HepG2 (cell line): ENCODE results near the gene EIF3L. TPM values are rescaled to one million over a fixed set of nuclear protein-coding genes. Genes with fewer than 3 reads are reported as not detected.

Experiments used
- FOSL1 ChIP-seq: sonication (generic); formaldehyde crosslinking; IDR thresholded peaks from 2 replicates; pipeline ENCODE4 v1.9.0; 2021; ENCODE audit warnings: missing genetic modification reagents, borderline replicate concordance
- FOXP1 ChIP-seq, 2 experiments: fragments of 450-650 bp in 1 of 2; IDR thresholded peaks; 2 replicates each; pipeline ENCODE4 v1.6.1; 2017 to 2018; ENCODE audit warnings: antibody characterized with exemption in 1 of 2
- KAT7 ChIP-seq: IDR thresholded peaks from 2 replicates; pipeline ENCODE4 v1.6.1; 2018; ENCODE audit warnings: borderline replicate concordance, missing compliant biosample characterization
- NCOA1 ChIP-seq: sonication (generic); formaldehyde crosslinking; IDR thresholded peaks from 2 replicates; pipeline ENCODE4 v1.9.0; 2021; ENCODE audit warnings: missing genetic modification reagents
- TBL1XR1 ChIP-seq: fragments of 150-350 bp; IDR thresholded peaks from 2 replicates; pipeline ENCODE4 v1.6.1; 2014; ENCODE audit warnings: borderline replicate concordance, low read length; ENCODE audit not compliant: partially characterized antibody
- ZBTB1 ChIP-seq: sonication (generic); formaldehyde crosslinking; IDR thresholded peaks from 2 replicates; pipeline ENCODE4 v1.4.0; 2020; ENCODE audit warnings: missing genetic modification reagents, borderline replicate concordance
- ZMYM4 ChIP-seq: sonication (generic); formaldehyde crosslinking; IDR thresholded peaks from 2 replicates; pipeline ENCODE4 v1.8.1; 2023; ENCODE audit warnings: mild to moderate bottlenecking, missing genetic modification reagents
- ZNF225 ChIP-seq: sonication (generic); formaldehyde crosslinking; IDR thresholded peaks from 2 replicates; pipeline ENCODE4 v1.4.0; 2020; ENCODE audit warnings: mild to moderate bottlenecking, missing genetic modification reagents
- ZNF343 ChIP-seq: sonication (generic); formaldehyde crosslinking; IDR thresholded peaks from 2 replicates; pipeline ENCODE4 v1.4.0; 2020; ENCODE audit warnings: mild to moderate bottlenecking, missing genetic modification reagents
- ZNF614 ChIP-seq: IDR thresholded peaks from 2 replicates; pipeline ENCODE4 v1.6.1; 2018; ENCODE audit warnings: missing biosample characterization, missing genetic modification reagents, inconsistent platforms, borderline replicate concordance
- ZNF615 ChIP-seq: sonication (generic); formaldehyde crosslinking; IDR thresholded peaks from 2 replicates; pipeline ENCODE4 v1.5.0; 2020; ENCODE audit warnings: mild to moderate bottlenecking, missing genetic modification reagents, borderline replicate concordance
- ZNF879 ChIP-seq: sonication (generic); formaldehyde crosslinking; IDR thresholded peaks from 2 replicates; pipeline ENCODE4 v1.8.1; 2023; ENCODE audit warnings: missing genetic modification reagents
- polyA plus RNA-seq, 8 experiments: library from polyadenylated mRNA; depleted of rRNA in 3 of 8; stranded (reverse) in 7 of 8; unstranded in 1 of 8; fragments of >200 nt; fragmentation: Illumina TruSeq in 4 of 8; extraction: Trizol in 4 of 8; gene quantifications; 2 replicates each; pipeline versions ENCODE4 v1.2.1 to v1.2.3, GENCODE V29; 2011 to 2016; ENCODE audit warnings: low read depth in 4 of 8, missing spikeins in 1 of 8, mixed read lengths in 1 of 8; ENCODE audit not compliant: insufficient read depth in 1 of 8
- total RNA-seq, 5 experiments: library from RNA; depleted of rRNA; stranded (reverse); fragments of >200 nt; fragmentation: Illumina TruSeq; extraction: Trizol; gene quantifications; 2 replicates each; pipeline ENCODE4 v1.2.3, GENCODE V29; 2016; ENCODE audit warnings: low read depth in 1 of 5
- TF ChIP-seq, protein P1 (sequence below): sonication (generic); formaldehyde crosslinking; IDR thresholded peaks from one replicate; pipeline ENCODE4 v1.5.1; 2020; ENCODE audit warnings: mild to moderate bottlenecking, missing genetic modification reagents; ENCODE audit errors: not compliant biosample characterization
- TF ChIP-seq, protein P2 (sequence below): sonication (generic); formaldehyde crosslinking; IDR thresholded peaks from 2 replicates; pipeline ENCODE4 v1.8.1; 2023; ENCODE audit warnings: mild to moderate bottlenecking, missing genetic modification reagents, borderline replicate concordance
- TF ChIP-seq, protein P3 (sequence below): sonication (generic); formaldehyde crosslinking; IDR thresholded peaks from 2 replicates; pipeline ENCODE4 v1.4.0; 2020; ENCODE audit warnings: missing genetic modification reagents, borderline replicate concordance

Gene EIF3L
- total and polyA plus RNA-seq, 2 of the 13 experiments (the other 11 are each of a cell fraction or from before 2014, with no cell fraction given), result 514 to 793 TPM

DNA sequence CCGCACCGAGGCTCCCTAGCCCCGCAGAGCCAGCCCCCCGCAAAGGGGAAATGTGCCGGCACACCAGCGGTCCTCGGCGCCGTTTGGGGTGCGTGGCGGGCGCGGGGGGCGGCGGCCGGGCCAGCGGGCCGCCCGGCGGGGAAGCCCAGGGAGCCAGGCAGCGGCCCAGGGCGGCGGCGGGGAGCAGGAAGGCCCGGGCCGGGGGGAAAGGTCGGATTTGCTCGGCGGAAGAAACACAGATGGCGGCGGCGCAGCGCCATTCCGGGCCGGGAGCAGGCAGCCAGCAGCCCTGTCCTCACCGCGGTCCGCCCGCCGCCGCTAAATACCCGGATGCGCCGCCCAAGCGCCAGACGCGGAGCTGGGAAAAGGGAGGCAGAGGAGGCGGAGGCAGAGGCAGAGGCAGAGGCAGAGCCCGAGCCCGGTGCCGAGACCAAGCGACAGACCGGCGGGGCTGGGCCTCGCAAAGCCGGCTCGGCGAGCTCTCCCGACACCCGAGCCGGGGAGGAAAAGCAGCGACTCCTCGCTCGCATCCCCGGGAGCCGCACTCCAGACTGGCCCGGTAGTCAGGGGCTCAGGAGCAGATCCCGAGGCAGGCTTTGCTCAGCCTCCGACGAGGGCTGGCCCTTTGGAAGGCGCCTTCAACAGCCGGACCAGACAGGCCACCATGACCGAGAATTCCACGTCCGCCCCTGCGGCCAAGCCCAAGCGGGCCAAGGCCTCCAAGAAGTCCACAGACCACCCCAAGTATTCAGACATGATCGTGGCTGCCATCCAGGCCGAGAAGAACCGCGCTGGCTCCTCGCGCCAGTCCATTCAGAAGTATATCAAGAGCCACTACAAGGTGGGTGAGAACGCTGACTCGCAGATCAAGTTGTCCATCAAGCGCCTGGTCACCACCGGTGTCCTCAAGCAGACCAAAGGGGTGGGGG is 44.1 kb upstream of the EIF3L start (continued):
- TF ChIP-seq, protein P1, sequence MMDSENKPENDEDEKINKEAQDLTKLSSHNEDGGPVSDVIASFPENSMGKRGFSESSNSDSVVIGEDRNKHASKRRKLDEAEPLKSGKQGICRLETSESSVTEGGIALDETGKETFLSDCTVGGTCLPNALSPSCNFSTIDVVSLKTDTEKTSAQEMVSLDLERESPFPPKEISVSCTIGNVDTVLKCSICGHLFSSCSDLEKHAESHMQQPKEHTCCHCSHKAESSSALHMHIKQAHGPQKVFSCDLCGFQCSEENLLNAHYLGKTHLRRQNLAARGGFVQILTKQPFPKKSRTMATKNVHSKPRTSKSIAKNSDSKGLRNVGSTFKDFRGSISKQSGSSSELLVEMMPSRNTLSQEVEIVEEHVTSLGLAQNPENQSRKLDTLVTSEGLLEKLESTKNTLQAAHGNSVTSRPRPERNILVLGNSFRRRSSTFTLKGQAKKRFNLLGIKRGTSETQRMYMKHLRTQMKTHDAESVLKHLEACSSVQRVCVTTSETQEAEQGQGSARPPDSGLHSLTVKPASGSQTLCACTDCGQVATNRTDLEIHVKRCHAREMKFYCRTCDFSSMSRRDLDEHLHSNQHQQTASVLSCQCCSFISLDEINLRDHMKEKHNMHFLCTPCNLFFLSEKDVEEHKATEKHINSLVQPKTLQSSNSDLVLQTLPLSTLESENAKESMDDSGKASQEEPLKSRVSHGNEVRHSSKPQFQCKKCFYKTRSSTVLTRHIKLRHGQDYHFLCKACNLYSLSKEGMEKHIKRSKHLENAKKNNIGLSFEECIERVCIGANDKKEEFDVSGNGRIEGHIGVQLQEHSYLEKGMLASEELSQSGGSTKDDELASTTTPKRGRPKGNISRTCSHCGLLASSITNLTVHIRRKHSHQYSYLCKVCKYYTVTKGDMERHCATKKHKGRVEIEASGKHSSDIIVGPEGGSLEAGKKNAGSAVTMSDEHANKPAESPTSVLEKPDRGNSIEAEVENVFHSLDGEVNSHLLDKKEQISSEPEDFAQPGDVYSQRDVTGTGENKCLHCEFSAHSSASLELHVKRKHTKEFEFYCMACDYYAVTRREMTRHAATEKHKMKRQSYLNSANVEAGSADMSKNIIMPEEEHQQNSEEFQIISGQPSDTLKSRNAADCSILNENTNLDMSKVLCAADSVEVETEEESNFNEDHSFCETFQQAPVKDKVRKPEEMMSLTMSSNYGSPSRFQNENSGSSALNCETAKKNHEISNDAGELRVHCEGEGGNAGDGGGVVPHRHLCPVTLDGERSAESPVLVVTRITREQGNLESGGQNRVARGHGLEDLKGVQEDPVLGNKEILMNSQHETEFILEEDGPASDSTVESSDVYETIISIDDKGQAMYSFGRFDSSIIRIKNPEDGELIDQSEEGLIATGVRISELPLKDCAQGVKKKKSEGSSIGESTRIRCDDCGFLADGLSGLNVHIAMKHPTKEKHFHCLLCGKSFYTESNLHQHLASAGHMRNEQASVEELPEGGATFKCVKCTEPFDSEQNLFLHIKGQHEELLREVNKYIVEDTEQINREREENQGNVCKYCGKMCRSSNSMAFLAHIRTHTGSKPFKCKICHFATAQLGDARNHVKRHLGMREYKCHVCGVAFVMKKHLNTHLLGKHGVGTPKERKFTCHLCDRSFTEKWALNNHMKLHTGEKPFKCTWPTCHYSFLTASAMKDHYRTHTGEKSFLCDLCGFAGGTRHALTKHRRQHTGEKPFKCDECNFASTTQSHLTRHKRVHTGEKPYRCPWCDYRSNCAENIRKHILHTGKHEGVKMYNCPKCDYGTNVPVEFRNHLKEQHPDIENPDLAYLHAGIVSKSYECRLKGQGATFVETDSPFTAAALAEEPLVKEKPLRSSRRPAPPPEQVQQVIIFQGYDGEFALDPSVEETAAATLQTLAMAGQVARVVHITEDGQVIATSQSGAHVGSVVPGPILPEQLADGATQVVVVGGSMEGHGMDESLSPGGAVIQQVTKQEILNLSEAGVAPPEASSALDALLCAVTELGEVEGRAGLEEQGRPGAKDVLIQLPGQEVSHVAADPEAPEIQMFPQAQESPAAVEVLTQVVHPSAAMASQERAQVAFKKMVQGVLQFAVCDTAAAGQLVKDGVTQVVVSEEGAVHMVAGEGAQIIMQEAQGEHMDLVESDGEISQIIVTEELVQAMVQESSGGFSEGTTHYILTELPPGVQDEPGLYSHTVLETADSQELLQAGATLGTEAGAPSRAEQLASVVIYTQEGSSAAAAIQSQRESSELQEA, result peak; percentile 24
- no peak for TF ChIP-seq ZNF615 (CRISPR knock-in tag)
- TF ChIP-seq TBL1XR1, result no peak
- TF ChIP-seq FOXP1 (IDR thresholded peaks at IDR 0.05), result no peak
- no peak for TF ChIP-seq FOXP1 (CRISPR knock-in tag; IDR thresholded peaks at IDR 0.05)
- TF ChIP-seq ZNF343, result no peak
- TF ChIP-seq ZMYM4 (CRISPR knock-in tag), result peak; percentile 60
- no peak for TF ChIP-seq ZBTB1 (CRISPR knock-in tag)
- no peak for TF ChIP-seq FOSL1 (CRISPR knock-in tag)
- no peak; the same call in 1 of the 2 replicates for TF ChIP-seq NCOA1 (CRISPR knock-in tag)
- TF ChIP-seq ZNF879 (CRISPR knock-in tag), result peak; percentile 64; the same call in 1 of the 2 replicates
- TF ChIP-seq, protein P2, sequence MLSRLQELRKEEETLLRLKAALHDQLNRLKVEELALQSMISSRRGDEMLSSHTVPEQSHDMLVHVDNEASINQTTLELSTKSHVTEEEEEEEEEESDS (CRISPR knock-in tag), result peak; percentile 75; the same call in 1 of the 2 replicates
- no peak; the same call in 1 of the 2 replicates for TF ChIP-seq ZNF225
- TF ChIP-seq KAT7 (CRISPR knock-in tag), result peak; percentile 88; the same call in 1 of the 2 replicates
- peak; percentile 44; the same call in 1 of the 2 replicates for TF ChIP-seq ZNF614 (CRISPR knock-in tag)
- TF ChIP-seq, protein P3, sequence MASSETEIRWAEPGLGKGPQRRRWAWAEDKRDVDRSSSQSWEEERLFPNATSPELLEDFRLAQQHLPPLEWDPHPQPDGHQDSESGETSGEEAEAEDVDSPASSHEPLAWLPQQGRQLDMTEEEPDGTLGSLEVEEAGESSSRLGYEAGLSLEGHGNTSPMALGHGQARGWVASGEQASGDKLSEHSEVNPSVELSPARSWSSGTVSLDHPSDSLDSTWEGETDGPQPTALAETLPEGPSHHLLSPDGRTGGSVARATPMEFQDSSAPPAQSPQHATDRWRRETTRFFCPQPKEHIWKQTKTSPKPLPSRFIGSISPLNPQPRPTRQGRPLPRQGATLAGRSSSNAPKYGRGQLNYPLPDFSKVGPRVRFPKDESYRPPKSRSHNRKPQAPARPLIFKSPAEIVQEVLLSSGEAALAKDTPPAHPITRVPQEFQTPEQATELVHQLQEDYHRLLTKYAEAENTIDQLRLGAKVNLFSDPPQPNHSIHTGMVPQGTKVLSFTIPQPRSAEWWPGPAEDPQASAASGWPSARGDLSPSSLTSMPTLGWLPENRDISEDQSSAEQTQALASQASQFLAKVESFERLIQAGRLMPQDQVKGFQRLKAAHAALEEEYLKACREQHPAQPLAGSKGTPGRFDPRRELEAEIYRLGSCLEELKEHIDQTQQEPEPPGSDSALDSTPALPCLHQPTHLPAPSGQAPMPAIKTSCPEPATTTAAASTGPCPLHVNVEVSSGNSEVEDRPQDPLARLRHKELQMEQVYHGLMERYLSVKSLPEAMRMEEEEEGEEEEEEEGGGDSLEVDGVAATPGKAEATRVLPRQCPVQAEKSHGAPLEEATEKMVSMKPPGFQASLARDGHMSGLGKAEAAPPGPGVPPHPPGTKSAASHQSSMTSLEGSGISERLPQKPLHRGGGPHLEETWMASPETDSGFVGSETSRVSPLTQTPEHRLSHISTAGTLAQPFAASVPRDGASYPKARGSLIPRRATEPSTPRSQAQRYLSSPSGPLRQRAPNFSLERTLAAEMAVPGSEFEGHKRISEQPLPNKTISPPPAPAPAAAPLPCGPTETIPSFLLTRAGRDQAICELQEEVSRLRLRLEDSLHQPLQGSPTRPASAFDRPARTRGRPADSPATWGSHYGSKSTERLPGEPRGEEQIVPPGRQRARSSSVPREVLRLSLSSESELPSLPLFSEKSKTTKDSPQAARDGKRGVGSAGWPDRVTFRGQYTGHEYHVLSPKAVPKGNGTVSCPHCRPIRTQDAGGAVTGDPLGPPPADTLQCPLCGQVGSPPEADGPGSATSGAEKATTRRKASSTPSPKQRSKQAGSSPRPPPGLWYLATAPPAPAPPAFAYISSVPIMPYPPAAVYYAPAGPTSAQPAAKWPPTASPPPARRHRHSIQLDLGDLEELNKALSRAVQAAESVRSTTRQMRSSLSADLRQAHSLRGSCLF, result 0 out of 2 replicates have a peak, but pooled peaks have one; percentile 71
